ENCODE measurements around the gene CEP72.
"Not testable (repeated sequence)": the region's sequence is repeated elsewhere in the genome, so short reads cannot be mapped to it uniquely, and the experiment has no call there.

Gene CEP72

DNA sequence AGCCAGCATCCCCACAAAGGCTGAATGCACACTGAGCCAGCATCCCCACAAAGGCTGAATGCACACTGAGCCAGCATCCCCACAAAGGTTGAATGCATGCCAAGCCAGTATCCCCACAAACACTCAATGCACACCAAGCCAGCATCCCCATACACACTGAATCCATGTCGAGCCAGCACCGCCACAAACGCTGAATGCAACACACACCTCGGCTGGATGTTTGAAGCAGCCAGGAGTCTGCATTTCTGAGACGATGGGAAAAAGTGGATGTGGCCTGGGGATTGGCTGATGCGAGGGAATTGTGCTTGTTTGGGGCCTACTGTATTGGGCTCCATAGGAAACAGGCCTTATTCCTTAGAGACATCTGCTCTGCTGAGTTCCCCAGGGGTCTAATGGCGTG is 30.9 kb upstream of the CEP72 start:
- no peak for DNase-seq (ENCODE audit: low read depth)

DNA sequence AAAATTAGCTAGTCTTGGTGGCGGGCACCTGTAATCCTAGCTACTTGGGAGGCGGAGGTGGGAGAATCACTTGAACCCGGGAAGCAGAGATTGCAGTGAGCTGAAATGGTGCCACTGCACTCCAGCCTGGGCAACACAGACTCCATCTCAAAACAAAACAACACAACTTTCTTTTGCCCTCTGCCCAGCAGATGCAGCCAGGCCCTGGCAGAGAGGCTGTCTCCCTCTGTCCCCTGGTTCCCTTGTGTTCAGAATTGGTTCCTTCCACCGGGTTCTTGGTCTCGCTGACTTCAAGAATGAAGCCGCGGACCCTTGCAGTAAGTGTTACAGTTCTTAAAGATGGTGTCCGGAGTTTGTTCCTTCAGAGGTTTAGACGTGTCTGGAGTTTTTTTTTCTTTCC is 30.2 kb upstream of the CEP72 start:
- DNase-seq (ENCODE audit: low read depth) = no peak

DNA sequence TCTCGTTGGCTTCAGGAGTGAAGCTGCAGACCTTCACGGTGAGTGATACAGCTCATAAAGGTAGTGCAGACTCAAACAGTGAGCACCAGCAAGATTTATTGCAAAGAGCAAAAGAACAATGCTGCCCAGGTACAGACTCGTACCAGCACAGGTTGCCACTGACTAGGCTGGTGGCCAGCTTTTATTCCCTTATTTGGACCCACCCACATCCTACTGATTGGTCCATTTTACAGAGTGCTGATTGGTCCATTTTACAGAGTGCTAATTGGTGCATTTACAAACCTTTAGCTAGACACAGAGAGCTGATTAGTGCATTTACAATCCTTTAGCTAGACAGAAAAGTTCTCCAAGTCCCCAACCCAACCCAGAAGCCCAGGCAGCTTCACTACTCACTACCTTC is 29.7 kb upstream of the CEP72 start:
- DNase-seq (ENCODE audit: low read depth) = not testable (repeated sequence)

DNA sequence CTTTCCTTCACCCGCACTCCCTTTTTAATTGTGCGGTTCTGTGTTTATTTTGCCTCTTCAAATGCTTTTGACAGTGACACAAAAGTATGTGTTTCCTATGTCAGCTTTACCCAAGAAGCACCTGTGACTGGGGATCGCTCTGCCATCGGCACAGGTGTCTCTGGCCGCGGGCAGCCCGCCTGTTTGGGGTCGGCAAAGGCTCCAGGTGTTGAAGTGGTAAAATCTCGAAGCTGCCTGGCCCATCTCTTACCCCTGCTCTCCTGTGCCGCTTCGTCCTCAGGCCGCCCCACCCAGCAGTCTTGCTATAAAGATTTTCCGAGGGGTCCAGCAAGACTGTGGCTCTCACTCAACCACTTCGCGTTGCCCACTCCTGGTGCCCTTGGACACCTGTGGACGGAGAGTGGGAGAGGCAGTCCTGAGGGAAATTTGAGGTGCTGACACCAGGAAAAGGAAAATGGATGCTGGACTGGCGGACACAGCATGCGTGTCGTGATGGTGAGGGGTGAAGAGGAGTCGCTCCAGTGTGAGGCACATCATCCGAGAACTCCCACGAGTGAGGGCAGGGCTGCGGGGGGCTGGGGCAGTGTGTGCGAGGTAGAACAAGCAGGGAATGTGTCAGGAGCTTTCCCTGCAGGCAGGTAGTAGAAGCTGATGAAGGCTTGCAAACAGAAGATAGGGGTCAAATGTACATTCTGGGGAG is 29.1 kb upstream of the CEP72 start:
- DNase-seq (ENCODE audit: low read depth) = no peak

DNA sequence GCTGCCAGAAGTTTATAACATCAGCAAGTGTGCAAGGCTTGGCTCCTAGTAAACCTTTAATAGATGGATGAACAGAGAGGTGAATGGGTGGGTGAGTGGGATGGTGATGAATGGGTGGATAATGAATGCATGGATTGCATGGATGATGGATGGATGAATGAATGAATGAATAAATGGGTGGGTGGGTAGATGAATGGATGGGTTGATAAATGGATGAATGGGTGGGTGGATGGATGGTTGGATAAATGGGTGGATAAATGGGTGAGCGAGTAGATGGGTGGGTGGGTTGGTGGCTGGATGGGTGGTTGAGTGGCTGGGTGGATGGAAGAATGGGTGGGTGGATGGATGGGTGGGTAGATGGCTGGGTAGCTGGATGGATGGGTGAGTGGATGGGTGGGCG is 28.5 kb upstream of the CEP72 start:
- no peak for DNase-seq (ENCODE audit: low read depth)

DNA sequence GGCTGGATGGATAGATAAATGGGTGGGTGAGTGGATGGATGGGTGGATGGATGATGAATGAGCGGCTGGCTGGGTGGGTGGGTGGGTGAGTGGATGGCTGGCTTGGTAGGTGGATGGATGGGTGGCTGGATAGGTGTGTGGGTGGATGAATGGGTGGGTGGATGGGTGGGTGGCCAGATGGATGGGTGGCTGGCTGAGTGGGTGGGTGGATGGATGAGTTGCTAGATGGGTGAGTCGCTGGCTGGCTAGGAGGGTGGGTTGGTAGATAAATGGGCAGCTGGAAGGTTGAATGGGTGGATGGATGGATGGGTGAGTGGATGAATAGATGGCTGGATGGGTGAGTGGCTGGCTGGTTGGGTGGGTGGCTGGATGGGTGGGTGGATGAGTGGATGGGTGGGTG is 27.9 kb upstream of the CEP72 start:
- no peak for DNase-seq (ENCODE audit: low read depth)

DNA sequence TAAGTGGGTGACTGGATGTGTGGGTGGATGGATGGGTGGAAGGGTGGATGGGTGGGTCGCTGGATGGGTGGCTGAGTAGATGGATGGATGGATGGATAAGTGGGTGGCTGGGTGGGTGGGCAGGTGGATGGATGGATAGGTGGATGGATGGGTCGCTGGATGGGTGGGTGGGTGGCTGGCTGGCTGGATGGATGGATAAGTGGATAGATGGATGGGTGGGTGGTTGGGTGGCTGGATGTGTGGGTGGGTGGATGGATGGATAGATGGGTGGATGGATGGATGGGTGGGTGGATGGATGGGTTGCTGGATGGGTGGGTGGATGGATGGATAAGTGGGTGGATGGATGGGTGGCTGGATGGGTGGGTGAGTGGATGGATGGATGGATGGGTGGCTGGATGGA is 27.3 kb upstream of the CEP72 start:
- no peak for DNase-seq (ENCODE audit: low read depth)

DNA sequence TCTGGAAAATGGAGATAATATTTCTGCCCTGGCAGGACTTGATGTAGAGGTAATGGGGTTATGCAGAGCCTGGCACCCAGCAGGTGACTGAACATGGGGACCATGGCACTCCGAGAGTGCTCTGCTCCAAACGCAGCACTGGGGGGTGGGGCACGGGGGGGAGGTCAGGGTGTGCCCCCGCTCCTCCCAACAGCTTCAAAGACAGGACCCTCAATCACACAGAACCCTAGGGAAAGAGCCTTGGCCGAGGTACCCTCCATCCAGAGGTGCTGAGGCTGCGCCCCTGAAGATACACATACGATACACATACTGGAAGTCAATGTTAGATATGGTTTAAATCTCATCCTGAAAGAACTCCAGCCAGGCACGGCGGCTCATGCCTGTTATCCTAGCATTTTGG is 26.6 kb upstream of the CEP72 start:
- DNase-seq (ENCODE audit: low read depth) = no peak

DNA sequence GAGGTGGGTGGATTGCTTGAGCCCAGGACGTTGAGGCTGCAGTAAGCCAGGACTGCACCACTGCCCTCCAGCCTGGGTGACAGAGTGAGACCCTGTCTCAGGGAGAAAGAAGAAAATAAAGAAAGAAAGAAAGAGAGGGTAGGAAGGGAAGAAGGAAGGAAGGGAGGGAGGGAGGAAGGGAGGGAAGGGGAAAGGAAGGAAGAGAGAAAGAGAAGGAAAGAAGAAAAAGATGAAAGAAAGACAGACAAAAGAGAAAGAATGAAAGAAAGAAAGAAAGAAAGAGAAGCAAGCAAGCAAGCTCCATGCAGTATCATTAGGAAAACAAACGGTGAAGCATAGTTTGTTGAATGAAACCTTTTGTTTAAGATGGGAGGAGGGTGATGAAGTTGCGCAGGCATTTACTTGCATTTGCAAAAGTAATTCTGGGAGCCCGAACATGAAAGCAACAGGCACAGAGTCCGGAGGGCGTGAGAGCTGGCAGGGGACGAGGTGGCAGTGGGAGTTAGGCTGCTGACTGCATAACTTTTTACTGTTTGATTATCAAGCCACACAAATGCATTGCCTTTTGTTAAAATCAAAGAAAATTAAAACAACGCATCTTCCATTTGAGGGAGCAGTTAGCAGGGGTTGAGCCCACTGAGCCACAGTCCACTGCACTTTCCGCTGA is 26.0 kb upstream of the CEP72 start:
- no peak for DNase-seq (ENCODE audit: low read depth)

DNA sequence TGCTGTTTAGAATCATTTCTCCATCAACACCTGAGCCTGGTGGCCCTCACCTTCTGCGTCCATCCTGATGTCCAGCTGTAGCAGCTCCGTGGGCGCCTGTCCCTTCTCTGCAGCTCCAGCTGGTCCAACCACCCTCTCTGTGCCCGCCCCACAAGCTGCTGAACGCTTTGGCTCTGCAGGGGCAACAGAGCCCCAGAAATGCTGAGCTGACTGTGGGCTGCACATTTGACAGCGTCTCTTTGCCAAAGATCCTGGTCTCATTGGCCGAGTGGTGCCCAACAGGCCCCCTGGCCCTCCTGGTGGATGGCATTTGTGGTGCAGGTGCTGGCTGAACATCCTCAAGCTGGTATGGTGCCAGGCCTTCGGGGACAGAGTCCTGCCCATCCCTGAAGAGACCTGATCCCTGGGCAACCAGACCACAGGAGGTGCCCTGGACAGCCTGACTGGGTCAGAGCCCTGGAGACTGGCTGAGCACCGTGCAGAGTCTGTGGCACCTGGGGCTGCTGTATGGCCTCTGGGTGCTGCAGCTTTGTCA is 25.3 kb upstream of the CEP72 start:
- no peak for DNase-seq (ENCODE audit: low read depth)

DNA sequence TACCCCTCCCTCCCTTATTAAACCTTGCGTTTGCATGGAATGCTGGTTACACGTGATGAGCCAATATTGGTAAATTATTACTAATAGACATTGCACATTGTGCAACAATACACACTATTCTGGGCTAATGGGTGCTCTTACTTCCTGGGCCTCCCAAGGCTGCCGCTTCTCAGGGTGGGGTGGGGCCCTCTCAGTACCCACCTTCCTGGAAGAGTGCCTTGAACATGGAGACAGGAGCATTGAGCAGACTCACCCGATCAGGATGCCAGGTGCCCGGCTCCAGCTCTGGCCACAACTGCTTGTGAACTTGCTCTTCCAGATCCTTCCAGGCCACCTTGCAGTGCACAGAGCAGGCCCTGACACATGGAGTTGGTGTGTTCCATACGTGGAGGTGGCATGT is 24.7 kb upstream of the CEP72 start:
- DNase-seq (ENCODE audit: low read depth) = no peak

DNA sequence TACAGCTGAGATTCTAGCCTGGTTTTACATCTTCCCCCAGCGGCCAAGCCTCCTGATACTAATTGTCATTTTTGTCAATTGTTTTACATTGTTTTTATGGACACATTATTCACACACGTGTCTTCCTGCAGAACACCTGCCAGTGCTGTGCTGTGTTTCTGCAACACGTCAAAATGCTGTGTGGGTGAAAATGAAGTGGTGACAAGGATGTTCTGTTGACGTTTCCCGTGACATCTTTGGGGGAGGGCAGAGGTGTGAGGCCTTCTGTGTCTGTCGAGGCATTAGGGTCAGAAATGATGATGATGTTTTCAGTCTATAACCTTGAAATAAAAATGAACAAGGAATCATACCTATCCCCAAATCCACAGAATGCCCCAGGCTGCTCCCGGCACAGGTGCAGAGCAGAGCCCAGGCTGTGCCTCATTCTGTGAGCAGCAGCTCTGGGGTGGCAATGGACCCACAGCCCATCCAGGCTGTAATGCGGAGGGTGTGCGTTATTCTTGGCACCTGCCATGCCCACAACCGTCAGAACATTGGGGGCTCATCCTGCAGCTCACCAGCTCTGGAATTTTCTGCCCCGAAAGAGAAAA is 23.6 kb upstream of the CEP72 start:
- DNase-seq (ENCODE audit: low read depth) = no peak

DNA sequence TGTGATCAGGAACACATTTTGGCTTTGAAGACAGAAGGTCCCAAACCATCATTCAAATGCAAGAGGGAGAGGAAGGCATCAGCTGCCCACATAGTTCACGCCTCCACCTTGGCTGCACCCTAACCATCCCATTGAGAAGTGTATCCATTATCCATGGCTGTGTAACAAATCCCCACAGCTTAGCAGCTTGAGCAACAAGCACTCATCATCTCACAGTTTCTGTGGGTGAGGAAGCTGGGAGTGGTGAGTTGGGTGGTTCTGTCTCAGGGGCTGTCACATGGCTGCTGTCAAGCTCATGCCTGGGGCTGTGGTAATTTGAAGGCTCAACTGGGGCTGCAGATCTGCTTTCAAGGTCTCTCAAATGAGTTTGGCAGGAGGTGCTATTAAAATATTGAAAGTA is 23.0 kb upstream of the CEP72 start:
- no peak for DNase-seq (ENCODE audit: low read depth)

DNA sequence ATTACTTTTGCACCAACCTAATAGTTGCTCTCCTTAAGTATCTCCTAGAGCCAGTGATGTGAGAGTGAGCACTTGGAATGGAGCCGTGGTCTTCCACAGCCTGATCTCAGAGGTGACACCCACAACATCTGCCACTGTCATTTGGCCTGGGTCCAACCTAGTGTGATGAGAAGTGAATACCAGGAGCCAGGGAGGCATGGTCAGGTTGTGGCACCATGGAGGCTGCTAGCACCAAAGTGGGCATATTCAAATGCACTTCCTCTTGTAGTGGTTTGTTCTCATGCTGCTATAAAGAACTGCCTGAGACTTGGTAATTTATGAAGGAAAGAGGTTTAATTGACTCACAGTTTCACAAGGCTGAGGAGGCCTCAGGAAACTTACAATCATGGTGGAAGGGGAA is 22.6 kb upstream of the CEP72 start:
- no peak for DNase-seq (ENCODE audit: low read depth)

DNA sequence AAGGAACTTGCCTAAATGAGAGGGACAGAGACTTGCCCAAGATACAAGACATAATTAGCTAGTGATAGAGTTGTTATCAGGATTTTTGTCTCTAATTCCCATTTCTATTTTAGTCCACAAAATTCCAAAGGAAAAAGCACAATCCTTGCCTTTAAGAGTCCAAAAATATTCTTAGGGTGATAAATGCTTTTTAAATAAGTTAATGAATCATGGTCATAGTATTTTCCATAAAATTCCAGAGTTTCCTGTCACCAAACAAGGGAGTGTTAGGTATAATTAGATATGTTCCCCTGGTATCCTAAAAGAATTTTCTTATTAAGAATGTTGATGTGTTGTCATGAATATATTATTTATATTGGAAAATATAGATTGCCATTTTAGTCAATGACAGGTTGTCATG is 21.8 kb upstream of the CEP72 start:
- DNase-seq (ENCODE audit: low read depth) = no peak

DNA sequence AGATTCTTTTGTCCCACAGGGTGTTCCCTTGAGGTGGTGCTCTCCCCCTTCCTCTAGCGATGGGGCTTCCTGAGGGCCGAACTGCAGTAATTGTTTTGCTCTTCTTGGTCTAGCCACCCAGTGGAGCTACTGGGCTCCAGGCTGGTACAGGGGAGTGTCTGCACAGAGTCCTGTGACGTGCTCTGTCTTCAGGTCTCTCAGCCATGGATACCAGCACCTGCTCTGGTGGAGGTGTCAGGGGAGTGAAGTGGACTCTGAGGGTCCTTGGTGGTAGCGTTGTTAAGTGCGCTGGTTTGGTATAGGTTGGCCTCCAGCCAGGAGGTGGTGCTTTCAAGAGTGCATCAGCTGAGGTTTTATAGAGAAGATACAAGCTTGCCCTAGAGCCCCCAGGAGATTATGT is 20.4 kb upstream of the CEP72 start:
- no peak for DNase-seq (ENCODE audit: low read depth)

DNA sequence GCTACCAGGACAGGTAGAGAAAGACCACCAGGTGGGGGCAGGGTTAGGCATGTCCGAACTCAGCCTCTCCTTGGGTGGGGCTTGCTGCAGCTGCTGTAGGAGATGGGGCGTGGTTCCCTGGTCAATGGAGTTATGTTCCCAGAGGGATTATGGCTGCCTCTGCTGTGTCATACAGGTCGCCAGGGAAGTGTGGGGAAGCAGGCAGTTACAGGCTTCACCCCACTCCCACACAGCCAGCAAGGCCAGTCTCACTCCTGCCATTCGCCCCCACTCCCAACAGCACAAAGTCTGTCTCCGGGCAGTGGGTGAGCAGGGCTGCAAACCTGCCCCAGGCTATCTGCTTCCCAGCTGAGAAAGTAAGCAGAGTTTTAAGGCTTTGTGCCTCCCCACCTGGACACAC is 20.0 kb upstream of the CEP72 start:
- no peak for DNase-seq (ENCODE audit: low read depth)

DNA sequence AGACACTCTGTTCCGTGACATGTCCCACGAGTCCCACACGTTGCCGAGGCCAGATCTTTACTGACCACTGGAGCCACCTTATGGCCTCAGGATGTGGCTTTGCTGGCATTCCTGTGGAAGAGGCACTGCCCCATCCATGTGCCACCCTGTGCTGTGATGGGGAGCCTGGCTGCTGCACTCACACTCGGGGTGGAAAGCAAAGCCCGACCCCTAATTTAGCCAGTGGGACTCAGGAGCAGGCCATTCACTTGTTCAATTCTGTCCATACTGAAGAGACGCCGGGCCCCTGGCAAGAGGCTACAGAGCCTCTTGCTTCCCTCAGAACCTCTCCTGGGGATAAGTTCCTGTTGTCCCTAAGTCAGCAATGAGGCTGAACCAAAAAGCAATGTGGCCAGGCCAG is 18.6 kb upstream of the CEP72 start:
- no peak for DNase-seq (ENCODE audit: low read depth)

DNA sequence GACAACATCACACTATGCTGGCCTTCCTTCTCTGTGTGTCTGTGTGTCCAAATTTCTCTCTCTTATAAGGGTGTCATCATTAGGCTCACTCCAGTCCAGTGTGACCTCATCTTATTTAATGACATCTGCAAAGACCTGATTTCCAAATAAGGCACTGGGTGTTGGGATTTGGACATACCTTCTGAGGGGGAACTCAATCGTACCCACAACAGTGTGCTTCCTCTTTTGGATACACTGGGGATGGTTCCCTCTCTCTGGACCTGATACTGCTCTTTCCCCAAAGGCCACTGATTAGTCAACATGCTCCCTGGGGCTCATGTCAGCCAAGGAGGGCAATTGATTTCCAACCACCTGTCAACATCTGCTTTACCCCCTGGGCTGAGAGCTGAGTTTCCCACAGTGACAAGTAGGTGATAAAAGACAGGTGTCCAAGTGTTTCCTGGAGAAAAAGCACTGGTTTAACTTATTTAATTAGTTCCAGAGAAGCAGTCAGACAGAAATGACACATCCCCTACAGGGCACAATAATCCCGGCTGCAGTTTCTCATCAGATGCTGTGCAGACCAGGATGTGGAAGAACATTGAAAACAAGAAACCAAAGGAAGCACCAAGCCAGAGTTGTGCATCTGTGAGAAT is 17.8 kb upstream of the CEP72 start:
- DNase-seq (ENCODE audit: low read depth) = no peak

DNA sequence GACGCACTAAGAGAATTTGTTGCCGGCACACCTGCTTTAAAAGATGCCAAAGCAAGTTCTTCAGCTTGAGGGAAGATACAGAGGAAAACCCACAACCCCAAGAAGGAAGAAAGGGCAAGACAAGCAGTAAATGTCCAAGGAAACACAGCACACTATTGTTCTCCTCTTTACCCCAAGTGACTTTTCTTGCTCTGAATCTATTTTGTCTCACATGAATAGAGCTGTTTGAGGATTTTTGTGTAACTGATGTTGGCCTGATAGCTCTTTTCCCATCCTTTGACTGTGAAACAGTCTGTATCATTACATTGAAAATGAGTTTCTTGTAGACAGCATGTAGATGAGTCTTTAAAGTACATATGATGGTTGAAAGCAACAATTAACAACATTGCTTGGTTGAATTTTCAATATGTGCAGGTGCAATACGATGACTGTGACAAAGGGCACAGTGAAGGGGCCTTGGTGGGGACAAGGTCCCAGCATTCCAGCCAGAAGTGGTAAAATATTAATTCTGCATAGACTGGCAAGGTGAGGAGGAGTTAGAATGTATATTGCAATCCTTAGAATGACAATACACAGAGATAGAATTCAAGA is 16.8 kb upstream of the CEP72 start:
- no peak for DNase-seq (ENCODE audit: low read depth)

DNA sequence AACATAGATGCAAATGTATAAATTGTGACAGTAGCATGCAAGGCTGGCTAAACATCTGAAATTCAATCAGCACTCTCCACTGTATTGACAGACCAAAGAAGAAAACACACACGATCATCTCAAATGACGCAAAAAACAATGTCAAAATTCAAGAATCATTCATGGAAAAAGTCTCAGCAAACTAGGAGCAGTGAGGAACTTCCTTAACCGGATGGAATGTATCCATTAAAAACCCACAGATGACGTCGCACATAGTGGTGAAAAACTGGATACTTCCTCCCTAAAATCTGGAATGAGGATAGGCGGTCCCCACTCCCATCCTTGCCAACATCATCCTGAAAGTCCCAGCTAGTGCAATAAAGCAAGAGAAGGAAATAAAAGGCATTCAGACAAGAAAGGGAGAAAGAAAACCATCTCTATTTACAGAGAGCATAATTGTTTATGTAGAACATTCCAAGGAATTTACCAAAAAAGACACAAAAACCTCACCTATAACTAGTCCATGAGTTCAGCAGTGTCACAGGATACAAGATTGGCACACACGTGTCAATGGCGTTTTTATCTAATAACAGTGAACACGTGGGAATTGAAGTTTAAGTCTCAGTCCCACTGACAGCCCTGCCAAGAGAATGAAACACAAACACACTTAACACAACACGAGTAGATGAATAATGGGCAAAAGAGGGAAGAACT is 14.1 kb upstream of the CEP72 start:
- no peak for DNase-seq (ENCODE audit: low read depth)

DNA sequence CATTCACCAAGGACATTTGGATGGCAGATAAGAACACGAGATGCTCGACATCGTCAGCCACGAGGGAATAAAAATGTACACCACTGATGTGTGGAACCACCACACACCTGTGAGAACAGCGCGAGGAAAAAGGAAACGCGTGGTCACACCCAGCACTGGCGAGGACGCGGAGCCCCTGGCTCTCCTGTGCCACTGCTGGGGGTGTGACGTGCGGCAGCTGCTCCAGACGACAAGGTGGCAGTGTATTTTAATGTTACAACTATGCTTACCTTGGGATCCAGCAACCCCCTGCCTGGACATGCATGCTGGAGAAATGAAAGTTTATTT is 13.6 kb upstream of the CEP72 start:
- no peak for DNase-seq (ENCODE audit: low read depth)

All from stromal cell of bone marrow (primary cell).